HG03066 (cell line): ENCODE data around the gene SOST.

Experiments
- ATAC-seq: cut with Tn5 transposase; IDR thresholded peaks from one replicate; pipeline ENCODE4 v1.9.1; 2021; ENCODE audit warnings: low read depth; ENCODE audit not compliant: unreplicated experiment

Gene SOST

GRCh38 chr17:43713494-43714162, 45.0 kb downstream of the SOST start:
- ATAC-seq: no peak

GRCh38 chr17:43712397-43712796, 46.2 kb downstream of the SOST start:
- ATAC-seq: no peak

- no peak for ATAC-seq
Observed at GRCh38 chr17:43710101-43710500, 48.5 kb downstream of the SOST start.

GRCh38 chr17:43709210-43709609, 49.4 kb downstream of the SOST start:
- ATAC-seq: no peak

GRCh38 chr17:43707184-43707583, 51.4 kb downstream of the SOST start:
- no peak for ATAC-seq

GRCh38 chr17:43706235-43706634, 52.4 kb downstream of the SOST start:
- ATAC-seq: no peak
